GM20431 (cell line): Measurements from ENCODE around the gene TRAF3.
"Not testable (repeated sequence)": the region's sequence is repeated elsewhere in the genome, so short reads cannot be mapped to it uniquely, and the experiment has no call there.

Experiments used
- in situ Hi-C: fragments of 300-500 bp; cut with MseI, MboI; formaldehyde crosslinking; loops from one replicate; pipeline ENCODE4 v1.15.0; 2020; ENCODE audit warnings: low sequenced_read_pairs; ENCODE audit not compliant: unreplicated experiment

The TRAF3 gene

DNA sequence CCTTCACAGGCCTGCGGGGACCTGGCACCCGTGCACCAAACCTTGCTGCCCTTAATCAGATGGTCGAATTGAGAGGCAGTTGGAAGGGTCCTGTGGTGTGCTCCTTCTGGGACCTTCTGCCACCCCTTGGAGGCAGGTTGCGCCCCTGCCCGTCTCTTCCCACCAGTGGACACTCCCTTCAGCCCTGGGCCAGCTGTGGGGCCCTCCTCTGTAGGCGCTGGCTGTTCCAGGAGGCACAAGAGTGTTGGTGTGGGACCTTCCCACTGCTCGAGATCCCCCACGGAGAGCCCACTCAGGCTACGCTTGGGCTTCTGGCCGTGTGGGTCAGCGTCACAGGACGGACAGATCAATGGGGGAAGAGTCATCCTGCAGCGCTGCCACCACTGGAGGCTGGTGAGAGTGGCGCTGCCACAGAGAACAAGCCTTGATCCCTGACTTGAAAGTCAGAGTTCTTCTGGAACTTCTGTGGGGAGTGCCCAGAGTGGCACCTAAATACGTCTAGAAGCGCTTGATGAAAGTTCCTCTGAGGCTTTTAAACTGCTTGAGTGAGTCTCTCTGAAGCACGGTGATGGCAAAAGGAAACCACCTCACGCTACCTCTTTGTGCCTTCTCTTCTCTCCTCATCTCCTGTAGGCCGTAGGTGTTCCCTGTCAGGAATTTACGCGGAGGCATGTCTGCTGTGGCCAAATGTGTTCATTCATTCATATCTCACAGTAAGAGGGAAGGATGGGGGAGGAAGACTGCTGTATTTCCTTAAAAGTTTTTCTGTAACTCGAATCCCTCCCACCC lies 48.3 kb downstream of the TRAF3 start:
- in situ Hi-C loops = no loop called here

GRCh38 chr14:102826161-102826560 lies 48.9 kb downstream of the TRAF3 start:
- in situ Hi-C loops = no loop called here

- in situ Hi-C loops = no loop called here
These were observed 49.8 kb downstream of the TRAF3 start for GRCh38 chr14:102826751-102827675.

DNA sequence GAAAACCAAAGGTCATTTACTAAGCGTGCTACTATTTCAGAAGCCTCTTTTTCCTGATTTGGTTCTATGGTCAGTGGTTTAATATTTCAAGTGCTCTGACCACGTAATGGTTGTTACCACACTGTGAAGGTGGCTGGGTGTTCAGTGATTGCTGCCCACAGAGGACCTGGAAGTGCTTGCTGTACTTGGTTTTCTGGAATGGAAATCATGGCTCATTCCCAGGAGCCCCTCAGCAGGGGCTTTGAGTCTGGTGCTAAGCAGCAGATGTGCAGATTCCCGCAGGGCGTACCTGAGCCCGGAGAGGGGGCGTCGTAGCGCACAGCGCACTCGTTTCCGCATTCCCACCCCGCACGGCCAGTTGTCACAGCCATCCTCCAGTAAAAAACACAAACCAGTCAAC lies 50.5 kb downstream of the TRAF3 start:
- in situ Hi-C loops = no loop called here

DNA sequence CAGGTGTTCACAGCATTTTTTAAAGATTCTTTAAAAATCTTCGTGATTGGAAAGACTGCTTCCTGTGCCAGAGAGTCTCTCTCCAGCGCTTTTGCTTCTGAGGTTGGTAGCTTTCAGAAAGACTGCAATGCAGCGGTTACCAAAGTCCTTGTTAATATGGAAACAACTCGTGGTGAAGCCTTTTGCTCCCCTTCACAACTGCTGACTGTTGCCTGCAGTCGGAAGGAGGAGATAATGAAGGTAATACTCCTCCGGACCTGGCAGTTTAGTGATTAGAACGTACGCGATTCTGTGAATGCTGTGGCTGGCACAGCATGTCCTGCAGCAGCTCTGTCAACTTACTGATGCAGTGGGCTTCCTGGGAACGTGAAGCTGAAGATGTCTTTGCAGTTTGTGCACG lies 50.9 kb downstream of the TRAF3 start:
- in situ Hi-C loops = no loop called here

DNA sequence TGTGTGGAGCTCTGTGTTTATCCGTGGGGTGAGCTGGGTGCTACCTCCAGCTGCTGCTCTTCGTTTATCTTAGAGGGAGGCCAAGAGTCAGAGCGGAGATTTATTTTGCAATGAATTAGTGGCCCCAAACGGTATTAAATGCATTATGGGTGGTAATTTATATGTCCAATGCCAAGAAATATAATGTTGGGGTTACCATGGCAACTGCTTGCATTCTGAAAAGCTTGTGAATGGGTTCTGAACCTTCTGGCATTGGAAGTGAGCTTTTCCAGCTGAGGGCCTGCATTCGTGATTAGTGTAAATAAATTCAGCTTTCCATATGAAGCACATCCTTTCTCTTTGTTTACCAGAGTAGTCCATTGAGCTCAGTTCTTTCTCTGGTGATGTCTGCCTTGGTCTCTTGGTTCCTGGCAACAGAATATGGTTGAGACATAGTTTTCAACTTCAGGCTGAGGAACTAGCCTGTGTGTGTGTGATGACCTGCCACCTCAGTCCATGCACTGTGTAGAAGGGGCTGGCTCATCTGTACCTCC lies 51.8 kb downstream of the TRAF3 start:
- in situ Hi-C loops = no loop called here

- in situ Hi-C loops = no loop called here
These were observed 53.3 kb downstream of the TRAF3 start for GRCh38 chr14:102830474-102831045.

DNA sequence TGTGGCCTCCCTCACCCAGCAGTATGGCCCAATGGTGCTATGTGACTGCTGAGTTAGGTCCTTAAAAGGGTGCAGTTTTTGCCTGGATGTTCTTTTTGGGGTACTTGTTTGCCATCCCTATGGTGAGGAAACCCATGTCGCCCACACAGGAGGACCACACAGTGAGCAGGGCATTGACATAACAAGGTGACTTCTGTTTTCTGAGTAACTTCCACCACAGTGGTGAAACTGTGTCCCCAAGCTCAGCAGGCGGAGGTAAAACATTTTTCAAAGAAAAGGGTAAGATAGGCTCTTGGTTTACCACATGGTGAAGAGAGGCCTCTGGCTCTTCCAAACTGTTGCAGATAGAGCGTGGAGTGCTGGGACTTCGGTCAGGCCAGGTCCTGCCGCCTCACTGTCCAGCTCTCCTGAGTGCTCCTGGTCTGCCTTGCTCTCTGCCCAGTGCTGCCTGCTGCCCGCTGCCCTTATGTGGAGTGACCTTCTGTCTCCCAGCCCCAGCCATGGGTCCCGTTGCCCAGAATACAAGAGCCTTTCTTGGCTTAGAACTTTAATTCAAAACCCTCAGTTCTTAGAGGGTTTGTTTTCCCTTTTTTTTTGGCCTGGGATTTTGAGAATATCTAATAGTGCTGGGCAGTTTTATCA lies 54.0 kb downstream of the TRAF3 start:
- in situ Hi-C loops = no loop called here

- in situ Hi-C loops = no loop called here
These were observed 56.1 kb downstream of the TRAF3 start for GRCh38 chr14:102833341-102833740.

- in situ Hi-C loops = no loop called here
These were observed 56.7 kb downstream of the TRAF3 start for GRCh38 chr14:102833991-102834390.

DNA sequence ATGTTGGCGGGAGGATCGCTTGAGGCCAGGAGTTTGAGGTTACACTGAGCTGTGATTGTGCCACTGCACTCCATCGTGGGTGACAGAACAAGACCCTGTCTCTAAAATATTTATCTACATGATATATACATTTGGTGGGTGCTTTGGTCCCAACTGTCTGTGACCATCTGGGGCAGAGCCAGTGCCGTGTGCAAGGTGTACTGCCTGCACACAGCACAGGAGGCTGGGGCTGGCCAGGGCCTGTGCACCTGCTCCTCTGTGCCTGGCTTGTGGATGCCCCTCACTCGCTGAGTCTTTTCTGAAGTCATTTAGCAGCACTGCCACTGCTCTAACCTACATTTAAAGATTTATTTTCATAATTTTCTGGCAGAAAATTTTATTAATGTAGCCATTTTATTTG lies 58.7 kb downstream of the TRAF3 start:
- in situ Hi-C loops = no loop called here

DNA sequence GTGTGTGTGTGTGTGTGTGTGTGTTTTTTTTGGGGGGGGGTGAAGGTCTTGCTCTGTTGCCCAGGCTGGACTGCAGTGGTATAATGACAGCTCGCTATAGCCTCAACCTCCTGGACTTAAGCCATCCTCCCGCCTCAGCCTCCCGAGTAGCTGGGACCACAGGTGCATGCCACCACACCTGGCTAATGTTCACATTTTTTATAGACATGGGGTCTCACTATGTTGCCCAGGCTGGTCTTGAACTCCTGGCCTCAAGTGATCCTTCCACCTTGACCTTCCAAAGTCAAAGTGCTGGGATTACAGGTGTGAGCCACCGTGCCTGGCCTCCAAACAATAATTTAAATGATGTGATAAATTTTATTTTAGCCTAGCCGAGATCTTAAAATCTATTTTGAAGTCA lies 59.9 kb downstream of the TRAF3 start:
- in situ Hi-C loops = not testable (repeated sequence)

GRCh38 chr14:102838501-102838900 lies 61.3 kb downstream of the TRAF3 start:
- in situ Hi-C loops = no loop called here

DNA sequence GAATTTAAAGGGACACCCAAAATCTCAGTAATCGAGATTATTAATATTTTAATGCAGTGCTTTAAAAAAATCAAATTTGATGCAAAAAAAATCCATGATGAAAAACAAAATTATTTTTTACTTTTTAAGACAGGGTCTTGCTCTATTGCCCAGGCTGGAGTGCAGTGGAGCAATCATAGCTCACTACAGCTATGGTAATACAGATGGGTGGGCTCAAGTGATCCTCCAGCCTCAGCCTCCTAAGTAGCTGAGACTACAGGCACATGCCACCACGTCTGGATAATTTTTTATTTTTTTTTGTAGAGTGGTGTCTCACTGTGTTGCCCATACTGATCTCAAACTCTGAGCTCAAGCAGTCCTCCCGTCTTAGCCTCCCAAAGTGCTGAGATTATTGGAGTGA lies 62.9 kb downstream of the TRAF3 start:
- in situ Hi-C loops = no loop called here

- in situ Hi-C loops = no loop called here
These were observed 63.7 kb downstream of the TRAF3 start for GRCh38 chr14:102840771-102841528.

DNA sequence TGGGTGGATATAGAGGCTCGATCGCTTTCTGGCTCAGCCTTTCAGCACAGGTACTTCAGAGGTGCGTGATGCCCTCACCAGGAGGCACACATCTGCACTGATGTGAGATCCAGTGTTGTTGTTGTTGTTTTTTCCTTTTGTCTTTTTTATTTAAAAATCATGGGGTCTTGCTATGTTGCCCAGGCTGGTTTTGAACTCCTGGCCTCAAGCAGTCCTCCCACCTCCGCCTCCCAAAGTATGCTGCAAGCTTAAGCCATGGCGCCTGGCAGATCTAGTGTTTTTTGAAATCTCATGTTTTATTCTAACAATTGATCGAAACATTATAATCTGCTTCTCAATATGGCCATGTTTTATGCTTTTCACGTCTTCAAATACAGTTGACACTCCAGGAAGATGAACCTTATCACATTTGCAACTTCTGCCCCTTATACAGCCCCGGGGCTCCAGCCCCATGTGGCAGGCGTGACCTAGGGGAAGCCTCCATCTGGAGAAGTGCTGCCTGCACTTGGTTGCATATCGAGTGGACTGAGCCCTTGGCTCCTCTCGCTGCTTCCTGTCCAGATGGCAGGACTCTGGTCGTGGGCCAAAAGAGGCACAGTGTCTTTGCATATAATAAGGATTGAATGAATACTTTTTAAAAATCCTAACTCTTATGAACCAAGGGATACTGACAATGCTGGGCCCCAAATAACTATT lies 71.7 kb downstream of the TRAF3 start:
- in situ Hi-C loops = no loop called here

DNA sequence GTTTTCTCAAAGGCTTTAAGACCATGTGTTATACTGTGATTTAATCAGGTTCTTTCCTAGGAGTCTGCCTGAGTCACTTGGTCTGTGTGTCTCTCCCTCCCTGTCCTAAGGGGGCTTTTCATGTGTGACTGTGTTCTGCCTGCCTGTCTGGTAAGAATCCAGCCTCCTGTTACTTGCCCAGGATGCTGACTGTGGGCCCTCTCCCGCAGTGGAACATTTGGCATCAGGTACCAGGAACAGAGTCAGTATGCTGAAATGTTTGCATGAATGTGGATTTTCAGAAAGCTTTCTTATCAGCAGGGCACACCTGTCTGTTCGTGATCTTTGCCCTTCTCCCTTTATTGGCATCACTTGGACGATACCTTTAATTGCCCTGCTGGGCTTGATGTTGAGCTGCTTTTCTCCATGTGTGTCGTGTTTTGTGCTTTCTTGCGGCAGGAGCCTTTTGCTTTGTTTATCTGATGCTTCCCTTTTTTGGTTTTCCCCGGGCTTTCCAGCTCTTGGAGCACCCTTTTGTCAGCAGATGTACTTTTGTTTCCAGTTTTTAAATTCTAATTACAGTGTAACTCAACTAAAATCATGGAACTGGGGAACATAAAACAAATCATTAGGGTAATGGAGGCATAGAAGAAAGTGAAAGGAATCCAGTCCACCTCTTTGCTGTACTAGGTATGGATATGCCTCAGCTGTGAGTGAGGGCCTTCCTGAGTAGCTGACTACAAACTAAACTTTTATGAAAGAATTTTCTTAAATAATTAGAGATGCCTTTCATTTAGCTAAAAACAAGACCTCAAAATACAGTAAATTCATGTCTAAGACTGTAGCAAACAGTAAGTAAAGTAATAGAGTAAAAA lies 72.5 kb downstream of the TRAF3 start:
- in situ Hi-C loops = no loop called here

DNA sequence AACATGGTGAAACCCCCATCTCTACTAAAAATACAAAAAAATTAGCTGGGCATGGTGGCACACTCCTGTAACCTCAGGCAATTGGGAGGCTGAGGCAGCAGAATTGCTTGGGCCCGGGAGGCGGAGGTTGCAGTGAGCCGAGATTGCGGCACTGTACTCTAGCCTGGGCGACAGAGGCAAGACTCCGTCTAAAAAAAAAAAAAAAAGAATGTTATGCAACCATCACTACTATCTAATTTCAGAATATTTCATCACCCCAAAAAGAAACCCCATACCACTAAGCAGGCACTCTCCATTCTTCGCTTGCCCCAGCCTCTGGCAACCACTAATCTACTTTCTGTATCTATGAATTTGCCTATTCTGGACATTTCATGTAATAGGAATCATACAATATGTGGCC lies 76.4 kb downstream of the TRAF3 start:
- in situ Hi-C loops = no loop called here
